Hippocampal formation (tissue), 2 donors: ENCODE measurements around the gene PEAK1.

Experiments
- DNase-seq, 2 donors: peaks; one replicate each; lab custom pipeline; 2025; lab: John Stamatoyannopoulos, UW

The PEAK1 gene

DNA sequence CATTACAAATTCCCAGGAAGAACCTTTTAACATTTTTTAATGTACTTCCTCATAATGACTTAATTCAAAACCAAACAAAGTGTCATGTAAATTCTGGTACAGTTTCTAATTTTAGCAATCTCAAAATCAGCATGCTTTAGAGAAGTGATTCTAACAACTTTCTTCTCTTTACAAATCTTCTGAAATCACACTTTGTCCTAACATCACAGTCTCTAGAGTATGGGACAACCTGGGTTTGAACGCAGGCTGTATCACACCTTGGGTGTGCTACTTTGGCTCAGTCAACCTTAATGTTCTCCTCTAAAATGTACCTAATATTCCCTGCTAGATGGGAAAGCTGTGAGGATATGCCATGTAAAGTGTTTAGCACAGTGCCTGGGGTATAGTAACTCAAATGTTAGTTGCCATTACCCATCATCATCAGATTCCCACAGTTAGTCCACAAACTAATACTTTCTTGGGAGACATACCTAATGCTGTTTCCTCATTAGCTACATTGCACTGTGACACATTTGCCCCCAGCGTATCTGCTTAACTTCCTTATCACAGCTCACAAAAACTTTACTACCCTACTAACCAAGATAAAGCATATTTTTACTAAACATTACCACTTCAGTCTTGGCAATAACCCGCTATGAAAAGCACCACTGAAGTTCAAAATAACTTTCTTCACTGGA is 352.1 kb downstream of the PEAK1 start:
- DNase-seq, result no peak

DNA sequence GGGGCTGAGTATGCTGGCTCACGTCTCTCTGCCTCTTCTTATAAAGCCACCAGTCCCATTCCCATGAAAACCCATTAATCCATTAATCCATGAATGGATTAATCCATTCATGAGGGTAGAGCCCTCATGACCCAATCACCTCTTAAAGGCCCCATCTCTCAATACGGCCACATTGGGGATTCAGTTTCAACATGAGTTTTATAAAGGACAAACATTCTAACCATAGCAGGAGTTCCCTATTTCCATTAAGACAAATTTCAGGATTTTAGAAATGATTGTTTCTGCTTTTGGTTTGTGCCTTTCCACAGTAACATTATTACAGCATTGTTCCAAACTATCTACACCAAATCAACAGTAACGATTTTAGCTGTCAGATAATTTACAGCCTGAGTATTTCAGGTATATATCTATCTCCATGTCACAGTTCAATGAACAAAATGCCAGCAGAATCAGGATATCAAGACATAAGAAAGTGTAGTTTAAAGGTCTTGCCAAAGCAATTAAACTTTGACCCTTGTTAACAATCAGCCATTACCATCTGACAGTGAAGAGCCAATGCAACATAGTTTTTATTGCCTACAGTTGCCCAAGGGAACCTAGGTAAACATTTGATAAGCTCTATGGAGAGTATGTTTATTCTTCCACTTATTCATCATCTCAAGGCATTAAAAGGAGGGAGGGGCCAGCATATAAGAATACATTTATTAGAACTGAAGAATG is 352.8 kb downstream of the PEAK1 start:
- DNase-seq, result no peak

DNA sequence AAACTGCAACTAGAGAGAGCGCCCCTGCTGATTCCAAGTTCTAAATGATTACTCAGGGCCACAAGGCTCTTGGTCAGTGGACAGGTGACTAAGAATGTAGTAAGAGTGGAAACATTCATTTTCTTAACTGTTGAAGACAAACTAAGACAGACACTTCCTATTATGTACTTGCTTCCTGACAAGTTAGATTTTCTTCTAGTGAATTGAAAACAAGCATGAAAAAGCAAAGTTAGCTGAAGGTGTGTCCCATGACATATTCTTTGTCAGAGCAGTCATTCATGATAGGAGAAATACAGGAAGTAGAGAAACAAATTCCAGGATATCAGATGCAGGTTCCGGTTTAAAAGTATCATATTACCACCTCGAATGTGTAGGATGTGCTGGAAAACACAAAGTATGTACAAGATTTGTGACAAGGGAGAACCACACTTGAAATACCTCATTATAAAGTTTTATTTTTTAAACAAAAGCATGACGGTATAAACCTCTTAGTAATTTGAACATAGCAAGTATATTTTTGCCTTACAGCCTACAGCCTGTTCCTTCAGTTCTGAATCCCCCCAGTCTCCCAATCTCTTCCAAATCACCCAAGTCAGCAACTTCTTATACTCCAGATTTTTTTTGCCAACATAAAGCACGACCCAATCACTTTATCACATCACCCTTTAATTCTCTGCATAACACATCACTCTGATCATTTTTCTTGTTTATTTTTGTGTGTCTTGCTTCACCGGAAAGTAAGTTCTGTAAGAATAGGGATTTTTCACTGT is 355.2 kb downstream of the PEAK1 start:
- DNase-seq, result no peak

DNA sequence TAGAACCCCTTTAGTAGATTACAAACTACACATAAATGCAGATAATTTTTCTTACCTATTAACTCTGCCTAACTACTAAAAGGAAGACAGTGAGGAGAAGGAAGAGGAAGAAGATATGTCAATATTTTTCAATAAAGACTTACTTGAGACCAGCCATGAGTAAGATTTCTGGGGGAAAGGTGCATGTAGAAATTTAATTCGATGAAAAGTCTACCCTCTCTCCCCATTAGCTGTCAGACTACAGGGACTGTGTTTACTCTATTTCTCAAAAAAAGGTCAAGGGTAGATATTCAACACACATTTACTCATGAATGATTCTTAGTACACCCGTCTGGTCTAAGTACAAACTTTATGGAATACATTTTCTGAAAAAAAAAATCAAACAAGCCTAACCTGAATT is 355.8 kb downstream of the PEAK1 start:
- DNase-seq, result no peak

DNA sequence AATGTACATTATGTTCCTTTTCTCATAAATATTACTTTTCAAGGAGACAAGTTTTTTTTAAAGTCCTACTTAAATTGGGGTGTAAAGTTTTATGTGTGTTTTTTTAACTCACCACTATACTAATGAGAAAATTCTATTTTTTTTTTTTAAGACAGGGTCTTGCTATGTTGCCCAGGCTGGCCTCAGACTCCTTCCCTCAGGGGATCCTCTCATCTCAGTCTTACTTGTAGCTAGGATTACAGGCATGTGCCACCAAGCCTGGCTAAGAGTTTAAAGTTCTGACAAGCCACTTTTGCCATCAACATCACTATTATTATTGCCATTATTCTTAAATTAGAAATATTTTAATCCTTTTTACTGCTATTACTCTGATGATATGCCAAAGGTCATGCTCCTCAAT is 356.7 kb downstream of the PEAK1 start:
- no peak for DNase-seq

DNA sequence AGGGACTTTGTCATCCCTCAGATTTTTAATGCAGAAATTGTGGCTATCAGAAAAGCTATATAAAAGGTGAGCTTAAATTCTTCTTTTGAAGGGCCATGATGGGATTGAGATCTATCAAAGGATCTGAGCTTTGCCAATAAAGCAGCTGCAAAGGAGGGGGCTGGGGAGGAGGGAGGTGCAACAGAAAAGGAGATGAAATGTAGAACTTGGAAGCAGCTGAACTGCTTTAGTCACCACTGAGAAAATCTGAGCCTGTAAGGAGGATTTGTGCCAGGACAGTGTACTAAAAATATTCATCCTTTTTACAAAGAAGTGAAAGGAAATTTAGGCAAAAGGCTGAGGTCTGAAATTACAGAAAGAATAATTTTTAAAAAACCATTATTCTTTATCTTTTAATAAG is 359.4 kb downstream of the PEAK1 start:
- DNase-seq, result peak in 1 of 2 donors; percentile 80

DNA sequence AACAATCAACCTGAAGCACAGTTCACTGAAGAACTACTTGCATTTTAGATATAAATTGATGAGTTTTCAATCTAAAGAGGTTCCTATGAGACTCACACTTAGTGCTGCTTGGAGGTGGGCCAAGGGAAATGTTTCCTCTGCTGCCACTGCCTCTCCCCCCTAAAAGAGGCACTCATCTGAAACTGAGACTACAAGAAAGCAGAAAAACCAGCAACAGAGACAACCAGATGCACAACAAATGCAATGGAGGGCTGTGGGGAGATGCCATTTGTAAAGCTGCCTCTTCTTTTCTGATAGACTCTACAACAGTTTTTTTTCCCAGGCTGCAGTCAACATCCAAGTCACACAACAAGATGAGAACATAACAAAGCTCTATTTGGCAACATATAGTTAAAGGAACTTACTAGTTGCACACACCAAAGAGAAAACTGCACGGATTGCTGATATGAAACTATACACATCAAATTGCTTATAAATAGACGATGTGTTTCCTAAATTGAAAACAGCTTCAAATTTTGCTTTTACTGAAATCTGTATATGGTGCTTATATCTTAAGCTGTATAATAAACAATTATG is 360.0 kb downstream of the PEAK1 start:
- DNase-seq, result no peak

DNA sequence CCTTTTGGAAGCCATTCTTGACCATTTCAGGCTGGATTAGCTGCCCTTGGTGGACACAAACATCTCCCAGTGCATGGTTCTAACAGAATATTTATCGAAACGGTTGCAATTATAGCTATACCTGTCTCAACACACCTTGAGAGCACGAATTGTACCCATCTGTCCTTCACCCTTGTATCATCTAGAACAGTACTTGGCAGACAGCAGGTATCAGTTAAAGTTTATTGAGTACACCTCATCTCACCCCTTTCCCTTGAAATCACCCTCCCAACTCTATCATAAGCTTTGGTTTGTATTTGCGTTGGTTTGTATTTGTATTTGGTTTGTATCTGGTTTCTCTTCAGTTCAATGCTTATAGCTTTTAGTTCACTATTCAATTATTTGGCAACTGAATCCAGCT is 361.4 kb downstream of the PEAK1 start:
- DNase-seq, result no peak

DNA sequence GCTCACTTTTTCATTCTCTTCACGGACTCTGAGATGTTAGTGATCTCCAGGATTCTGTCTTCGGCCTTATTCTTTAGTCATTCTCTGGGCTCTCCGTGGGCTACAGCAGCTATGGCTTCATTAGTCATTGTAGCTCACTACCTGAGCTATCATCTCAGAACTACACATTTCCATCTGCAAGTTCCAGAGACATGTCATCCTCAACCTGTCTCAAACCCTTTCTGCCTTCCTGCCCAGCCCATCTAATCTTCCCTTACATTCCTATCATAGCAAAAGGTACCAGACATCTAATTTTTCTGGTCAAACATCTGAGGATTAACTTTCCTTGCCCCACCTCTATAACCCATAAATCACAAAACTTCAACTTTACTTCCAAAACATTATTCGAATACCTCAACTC is 362.2 kb downstream of the PEAK1 start:
- DNase-seq, result no peak

DNA sequence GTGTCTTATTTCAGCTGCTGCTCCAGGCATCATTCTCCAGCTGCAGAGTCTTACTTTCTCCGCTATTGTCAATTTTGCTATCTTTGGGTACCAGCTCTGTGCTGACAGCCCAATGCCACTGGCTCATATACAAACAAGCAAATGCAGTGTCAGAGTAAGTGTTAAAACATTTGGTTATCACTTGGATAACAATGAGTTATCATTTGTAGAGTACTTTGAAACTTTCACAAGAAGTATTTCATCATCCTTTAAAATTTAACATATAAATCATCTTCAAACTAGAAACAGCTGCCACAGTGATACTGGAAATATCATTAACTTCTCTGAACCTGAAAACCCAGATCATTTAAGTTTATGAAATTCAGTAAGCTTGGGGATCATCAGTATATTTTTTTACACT is 362.8 kb downstream of the PEAK1 start:
- no peak for DNase-seq

DNA sequence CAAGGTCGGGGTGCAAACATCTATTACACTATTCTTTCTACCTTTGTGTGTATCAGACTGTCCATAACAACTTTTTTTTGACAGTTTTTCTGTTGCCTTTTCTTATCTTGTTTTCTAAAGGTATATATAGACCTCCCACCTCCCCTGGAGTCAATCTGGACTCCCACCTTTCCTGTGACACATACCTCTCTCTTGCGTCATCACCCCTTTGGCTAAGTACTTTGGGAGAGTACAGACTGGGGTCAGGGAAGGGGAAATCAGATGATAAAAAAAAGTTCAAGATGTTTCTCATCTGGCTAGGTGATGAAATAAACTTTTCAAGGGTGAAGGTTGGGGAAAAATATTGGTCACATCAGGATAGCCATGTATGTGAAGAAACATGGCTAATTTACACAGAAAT is 366.2 kb downstream of the PEAK1 start:
- no peak for DNase-seq

DNA sequence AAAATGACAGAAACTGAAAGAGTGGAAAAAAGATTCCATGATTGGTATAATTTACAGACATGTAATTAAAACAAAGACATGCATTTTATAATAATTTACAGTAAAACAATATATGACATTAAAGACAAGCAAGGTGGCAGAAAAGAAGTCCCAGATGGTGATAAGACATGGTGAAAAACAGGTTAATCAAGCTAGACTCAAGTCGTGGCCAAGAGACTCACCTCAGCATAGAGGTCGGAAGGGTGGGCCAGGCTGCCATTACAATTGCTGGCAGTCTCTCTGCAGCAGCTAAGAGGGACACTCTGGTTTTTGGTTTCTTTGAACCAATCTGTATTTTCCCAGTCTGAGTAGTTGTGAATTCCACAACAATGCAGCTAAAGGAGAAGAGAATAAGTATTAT is 367.3 kb downstream of the PEAK1 start:
- no peak for DNase-seq
